Mesothelial cell of epicardium (in vitro differentiated cells): ENCODE measurements around the gene RBBP8. TPM values are rescaled to one million over a fixed set of nuclear protein-coding genes. Genes with fewer than 3 reads are reported as not detected.

Experiments used
- DNase-seq, 2 experiments: peaks; one replicate each; pipeline ENCODE4 v3.0.0; 2021; ENCODE audit warnings: low spot score in 2 of 2; ENCODE audit not compliant: unreplicated experiment in 2 of 2
- H3K27ac Mint-ChIP-seq: 2 replicates; pipeline ENCODE4 v1.8.0; 2021; ENCODE audit warnings: mixed read lengths
- H3K27me3 Mint-ChIP-seq: 2 replicates; pipeline ENCODE4 v1.8.0; 2021; ENCODE audit warnings: low read depth, mixed read lengths
- H3K36me3 Mint-ChIP-seq: 2 replicates; pipeline ENCODE4 v1.8.0; 2021; ENCODE audit warnings: mixed read lengths
- H3K4me1 Mint-ChIP-seq: 2 replicates; pipeline ENCODE4 v1.8.0; 2021; ENCODE audit warnings: mixed read lengths
- H3K4me3 Mint-ChIP-seq: 2 replicates; pipeline ENCODE4 v1.8.0; 2021; ENCODE audit warnings: mild to moderate bottlenecking, moderate library complexity, mixed read lengths
- H3K9me3 Mint-ChIP-seq: 2 replicates; pipeline ENCODE4 v1.8.0; 2021; ENCODE audit warnings: mixed read lengths
- total RNA-seq: library from RNA; stranded (reverse); gene quantifications from 3 replicates; pipeline ENCODE4 v1.2.1, GENCODE V29; 2021
- TF ChIP-seq, protein P1 (sequence below): fragments of 200-600 bp; sonication (generic); IDR thresholded peaks from one replicate; pipeline ENCODE4 v1.5.0; 2021; ENCODE audit warnings: antibody characterized with exemption; ENCODE audit not compliant: unreplicated experiment

Gene RBBP8
- total RNA-seq, 1 donor from 2014 or later, result 29.8 TPM

DNA sequence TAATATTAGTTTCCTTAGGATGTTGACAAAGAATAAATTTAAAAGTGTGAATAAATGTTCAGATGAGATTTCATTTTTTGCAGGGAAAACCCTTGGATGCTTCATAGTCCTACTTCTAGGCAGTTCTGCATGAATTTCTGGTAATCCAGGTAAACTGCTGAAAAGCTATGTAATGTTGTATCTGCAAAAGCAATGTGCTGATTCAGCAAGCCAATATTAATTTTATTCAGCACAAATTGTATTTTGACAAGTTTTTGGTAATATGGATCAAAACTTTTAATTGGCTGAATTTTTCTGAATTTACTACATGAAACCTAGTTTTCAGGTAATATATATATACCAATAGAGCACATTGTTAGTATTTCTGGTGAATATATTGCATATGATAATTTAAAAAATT, 17.8 kb upstream of the RBBP8 start:
- peaks cover 21% of the 10 kb centered on the region for H3K4me1 Mint-ChIP-seq
- TF ChIP-seq, protein P1, sequence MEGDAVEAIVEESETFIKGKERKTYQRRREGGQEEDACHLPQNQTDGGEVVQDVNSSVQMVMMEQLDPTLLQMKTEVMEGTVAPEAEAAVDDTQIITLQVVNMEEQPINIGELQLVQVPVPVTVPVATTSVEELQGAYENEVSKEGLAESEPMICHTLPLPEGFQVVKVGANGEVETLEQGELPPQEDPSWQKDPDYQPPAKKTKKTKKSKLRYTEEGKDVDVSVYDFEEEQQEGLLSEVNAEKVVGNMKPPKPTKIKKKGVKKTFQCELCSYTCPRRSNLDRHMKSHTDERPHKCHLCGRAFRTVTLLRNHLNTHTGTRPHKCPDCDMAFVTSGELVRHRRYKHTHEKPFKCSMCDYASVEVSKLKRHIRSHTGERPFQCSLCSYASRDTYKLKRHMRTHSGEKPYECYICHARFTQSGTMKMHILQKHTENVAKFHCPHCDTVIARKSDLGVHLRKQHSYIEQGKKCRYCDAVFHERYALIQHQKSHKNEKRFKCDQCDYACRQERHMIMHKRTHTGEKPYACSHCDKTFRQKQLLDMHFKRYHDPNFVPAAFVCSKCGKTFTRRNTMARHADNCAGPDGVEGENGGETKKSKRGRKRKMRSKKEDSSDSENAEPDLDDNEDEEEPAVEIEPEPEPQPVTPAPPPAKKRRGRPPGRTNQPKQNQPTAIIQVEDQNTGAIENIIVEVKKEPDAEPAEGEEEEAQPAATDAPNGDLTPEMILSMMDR, result no peak
- peaks cover 3% of the 10 kb centered on the region for H3K36me3 Mint-ChIP-seq
- no peak overlapping the region for H3K27ac Mint-ChIP-seq
- H3K9me3 Mint-ChIP-seq, result peaks cover 7% of the 10 kb centered on the region
- H3K27me3 Mint-ChIP-seq, result no peaks in the 10 kb centered on the region
- DNase-seq, result no peak
- H3K4me3 Mint-ChIP-seq, result peak overlapping the region; percentile 22

DNA sequence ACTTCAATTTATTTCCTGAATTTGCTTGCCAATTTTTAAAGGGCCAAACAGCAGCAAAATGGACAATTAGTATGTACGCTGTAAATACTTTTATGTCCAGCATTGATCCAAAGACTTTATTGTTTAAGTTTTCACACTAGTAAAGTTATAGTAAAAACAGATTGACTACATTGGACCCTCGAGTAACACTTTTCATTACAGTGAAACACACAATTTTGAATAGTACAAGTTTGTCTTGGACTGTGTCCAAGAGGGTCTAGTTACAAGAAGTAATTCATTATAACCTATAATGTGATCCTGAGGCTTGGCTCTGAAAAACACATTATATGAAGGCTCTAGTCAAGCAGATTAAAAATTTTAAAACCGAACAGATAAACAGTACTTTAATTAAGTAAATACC, 11.4 kb upstream of the RBBP8 start:
- no peaks in the 10 kb centered on the region for H3K9me3 Mint-ChIP-seq
- no peak for DNase-seq
- H3K27me3 Mint-ChIP-seq, result no peaks in the 10 kb centered on the region
- H3K27ac Mint-ChIP-seq, result no peak overlapping the region
- H3K4me3 Mint-ChIP-seq, result no peak overlapping the region
- peaks cover 1% of the 10 kb centered on the region for H3K36me3 Mint-ChIP-seq
- TF ChIP-seq, protein P1, result no peak
- H3K4me1 Mint-ChIP-seq, result peaks cover 26% of the 10 kb centered on the region

DNA sequence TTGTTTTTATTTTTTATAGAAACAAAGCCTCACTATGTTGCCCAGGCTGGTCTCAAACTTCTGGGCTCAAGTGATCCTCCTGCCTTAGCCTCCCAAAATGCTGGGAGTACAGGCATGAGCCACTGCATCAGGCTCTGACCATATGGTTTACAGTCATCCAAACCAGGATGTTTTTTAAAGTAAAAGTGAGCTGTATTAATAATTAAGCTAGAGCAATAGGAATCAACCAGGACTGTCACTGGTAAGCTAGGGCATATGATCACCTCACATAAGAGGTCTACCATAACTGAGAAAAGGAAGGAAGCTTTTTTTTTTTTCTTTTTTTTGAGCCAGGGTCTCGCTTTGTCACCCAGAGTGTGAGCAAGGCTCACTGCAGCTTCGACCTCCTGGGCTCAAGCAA, 8.5 kb upstream of the RBBP8 start:
- no peaks in the 10 kb centered on the region for H3K9me3 Mint-ChIP-seq
- H3K27ac Mint-ChIP-seq, result no peak overlapping the region
- no peak overlapping the region for H3K4me3 Mint-ChIP-seq
- TF ChIP-seq, protein P1, result no peak
- H3K4me1 Mint-ChIP-seq, result peaks cover 30% of the 10 kb centered on the region
- H3K36me3 Mint-ChIP-seq, result peaks cover 1% of the 10 kb centered on the region
- DNase-seq, result no peak
- no peaks in the 10 kb centered on the region for H3K27me3 Mint-ChIP-seq

DNA sequence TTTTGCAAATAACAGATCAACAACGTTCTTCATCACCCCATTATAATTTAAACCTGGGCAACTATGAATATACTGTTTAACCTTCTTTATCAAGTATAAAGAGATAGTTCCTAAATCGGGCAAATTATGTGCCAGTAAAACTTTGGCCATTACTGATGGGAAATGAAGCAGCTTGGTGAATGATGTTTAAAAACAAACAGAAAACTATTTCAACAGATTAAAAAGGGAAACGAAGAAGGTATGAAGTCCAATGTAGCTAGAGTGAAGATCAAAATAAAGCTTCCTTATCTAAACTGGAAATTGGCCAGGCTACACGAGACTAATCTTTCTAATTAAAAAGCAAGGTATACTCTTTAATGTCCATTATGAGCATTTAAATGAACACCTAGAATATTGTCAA, 6.7 kb upstream of the RBBP8 start:
- no peak for DNase-seq
- H3K36me3 Mint-ChIP-seq, result peaks cover 1% of the 10 kb centered on the region
- H3K9me3 Mint-ChIP-seq, result no peaks in the 10 kb centered on the region
- H3K4me1 Mint-ChIP-seq, result peaks cover 25% of the 10 kb centered on the region
- H3K27ac Mint-ChIP-seq, result no peak overlapping the region
- no peaks in the 10 kb centered on the region for H3K27me3 Mint-ChIP-seq
- TF ChIP-seq, protein P1, result no peak
- H3K4me3 Mint-ChIP-seq, result no peak overlapping the region

DNA sequence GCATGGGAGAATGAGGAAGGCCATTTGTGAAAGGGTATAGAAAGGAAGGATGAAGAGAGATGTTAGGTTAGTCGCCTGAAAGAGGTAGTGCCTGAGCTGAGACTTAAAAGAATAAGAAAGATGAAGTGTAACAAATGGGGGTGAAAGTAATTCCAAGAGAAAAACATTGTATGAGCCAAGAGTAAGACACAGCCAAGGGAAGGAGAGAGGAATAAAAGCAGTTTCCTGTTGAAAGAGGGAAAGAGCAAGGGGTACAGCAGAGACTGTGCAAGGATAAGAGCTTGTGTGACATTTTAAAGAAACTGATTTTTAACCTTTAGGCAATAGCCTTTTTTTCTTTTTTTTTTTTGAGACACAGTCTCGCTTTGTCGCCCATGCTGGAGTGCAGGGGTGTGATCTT, 4.8 kb upstream of the RBBP8 start:
- H3K9me3 Mint-ChIP-seq, result no peaks in the 10 kb centered on the region
- no peak overlapping the region for H3K4me3 Mint-ChIP-seq
- H3K4me1 Mint-ChIP-seq, result peaks cover 20% of the 10 kb centered on the region
- DNase-seq, result no peak
- peaks cover 1% of the 10 kb centered on the region for H3K36me3 Mint-ChIP-seq
- H3K27ac Mint-ChIP-seq, result peak overlapping the region; percentile 1
- H3K27me3 Mint-ChIP-seq, result no peaks in the 10 kb centered on the region
- TF ChIP-seq, protein P1, result no peak

DNA sequence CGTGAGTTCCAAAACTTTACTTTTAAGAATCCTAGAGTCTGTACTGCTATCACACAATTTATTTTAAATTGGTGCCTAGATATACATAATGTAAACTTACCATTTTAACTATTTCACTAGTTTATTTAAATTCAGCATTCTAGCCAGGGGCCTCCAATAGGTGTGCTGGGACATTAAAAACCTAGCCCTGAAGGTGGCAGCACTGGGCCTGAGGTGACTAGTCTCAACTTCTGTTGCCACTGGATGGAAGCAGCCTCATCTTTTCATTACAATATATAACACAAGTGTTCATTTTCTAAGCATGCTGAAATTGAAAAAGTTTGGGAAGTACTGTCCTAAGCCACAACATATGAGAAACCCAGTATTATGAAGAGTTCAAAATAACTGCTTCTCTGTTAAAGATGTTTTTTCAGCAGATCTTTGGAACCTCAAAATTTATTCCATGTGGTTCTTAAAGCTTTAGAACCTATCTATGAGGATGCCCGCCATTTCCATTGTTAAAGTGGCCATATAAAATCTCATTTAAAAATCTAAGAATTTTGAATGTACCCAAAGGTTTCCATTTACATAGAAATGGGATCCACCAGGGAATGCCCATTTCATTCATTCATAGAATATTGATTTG, 2.9 kb upstream of the RBBP8 start:
- Mint-ChIP-seq H3K4me3 (no peak overlapping the region), H3K9me3 (no peaks in the 10 kb centered on the region), H3K4me1 (peaks cover 22% of the 10 kb centered on the region), H3K36me3 (no peaks in the 10 kb centered on the region), H3K27me3 (no peaks in the 10 kb centered on the region), H3K27ac (no peak overlapping the region)
- TF ChIP-seq, protein P1, result peak; percentile 68
- DNase-seq, result peak; percentile 35 to 75
